Activated CD8-positive, alpha-beta memory T cell treated with anti-CD3 and anti-CD28 coated beads, Interleukin-2, amount 10 ng/mL, durations not matched to agents 7 days and 5 days (primary cell): ENCODE results near the gene SLC7A14. TPM values are rescaled to one million over a fixed set of nuclear protein-coding genes. Genes with fewer than 3 reads are reported as not detected.

Experiments used
- ATAC-seq: fragments of 150-1000 bp; cut with Tn5 transposase; one replicate; pipeline ENCODE4 v1.10.0; 2021; ENCODE audit warnings: moderate library complexity
- CTCF ChIA-PET: fragments of 350-600 bp; sonication (Branson Sonifier 250); formaldehyde crosslinking; loops from one replicate; lab custom pipeline; 2021; ENCODE audit warnings: antibody characterized with exemption; lab: Charles Lee
- DNase-seq: peaks from one replicate; pipeline ENCODE4 v3.0.0-alpha.2; 2020
- H3K27ac Mint-ChIP-seq: one replicate; pipeline ENCODE4 v1.8.0; 2021; ENCODE audit warnings: mild to moderate bottlenecking, mixed read lengths
- H3K27me3 Mint-ChIP-seq: one replicate; pipeline ENCODE4 v1.8.0; 2021; ENCODE audit warnings: mixed read lengths
- H3K36me3 Mint-ChIP-seq: one replicate; pipeline ENCODE4 v1.8.0; 2021; ENCODE audit warnings: mild to moderate bottlenecking, mixed read lengths
- H3K4me1 Mint-ChIP-seq: one replicate; pipeline ENCODE4 v1.8.0; 2021; ENCODE audit warnings: mixed read lengths
- H3K4me3 Mint-ChIP-seq: one replicate; pipeline ENCODE4 v1.8.0; 2021; ENCODE audit warnings: mild to moderate bottlenecking, moderate library complexity, mixed read lengths
- H3K9me3 Mint-ChIP-seq: one replicate; pipeline ENCODE4 v1.8.0; 2022; ENCODE audit warnings: low read depth, mixed read lengths
- total RNA-seq, 2 experiments: library from RNA; stranded (reverse); gene quantifications; one replicate each; pipeline ENCODE4 v1.2.3, GENCODE V29; 2021

SLC7A14 gene
- total RNA-seq, 2 experiments from 2014 or later = not detected

- ATAC-seq = no peak
- Mint-ChIP-seq H3K4me3 (no peak overlapping the region), H3K27ac (no peak overlapping the region), H3K36me3 (no peaks in the 10 kb centered on the region), H3K9me3 (no peaks in the 10 kb centered on the region), H3K4me1 (no peaks in the 10 kb centered on the region), H3K27me3 (peaks cover 23% of the 10 kb centered on the region)
- CTCF ChIA-PET = no interaction called here
- DNase-seq = no peak
Observed at GRCh38 chr3:170606675-170607074, 20.8 kb upstream of the SLC7A14 start.

DNA sequence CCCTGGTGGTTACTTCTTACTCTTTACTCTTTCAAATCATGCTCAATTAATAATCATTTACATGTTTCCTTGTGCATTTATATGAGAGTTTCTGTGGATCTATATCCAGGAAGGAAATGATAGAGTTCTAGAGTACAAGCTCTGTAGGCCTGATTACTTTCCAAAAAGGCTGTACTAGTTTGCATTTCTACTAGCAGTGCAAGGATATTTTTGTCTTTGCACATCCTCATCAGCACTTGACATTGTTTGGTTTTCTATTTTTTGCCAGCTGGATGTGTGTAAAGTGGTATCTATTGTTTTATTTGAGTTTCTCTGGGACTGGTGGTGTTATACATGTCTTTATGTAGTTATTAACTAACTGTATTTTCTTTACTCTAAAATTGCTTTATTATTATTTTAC is 19.6 kb upstream of the SLC7A14 start:
- H3K36me3 Mint-ChIP-seq = no peaks in the 10 kb centered on the region
- no peaks in the 10 kb centered on the region for H3K9me3 Mint-ChIP-seq
- DNase-seq (no peak), ATAC-seq (no peak)
- peaks cover 23% of the 10 kb centered on the region for H3K27me3 Mint-ChIP-seq
- H3K27ac Mint-ChIP-seq = no peak overlapping the region
- no peak overlapping the region for H3K4me3 Mint-ChIP-seq
- H3K4me1 Mint-ChIP-seq = no peaks in the 10 kb centered on the region
- CTCF ChIA-PET = no interaction called here

GRCh38 chr3:170603770-170604510 is 18.1 kb upstream of the SLC7A14 start:
- DNase-seq (no peak), ATAC-seq (no peak)
- H3K27ac Mint-ChIP-seq = no peak overlapping the region
- no peaks in the 10 kb centered on the region for H3K9me3 Mint-ChIP-seq
- H3K4me3 Mint-ChIP-seq = no peak overlapping the region
- CTCF ChIA-PET = no interaction called here
- no peaks in the 10 kb centered on the region for H3K36me3 Mint-ChIP-seq
- peaks cover 22% of the 10 kb centered on the region for H3K27me3 Mint-ChIP-seq
- no peaks in the 10 kb centered on the region for H3K4me1 Mint-ChIP-seq

DNA sequence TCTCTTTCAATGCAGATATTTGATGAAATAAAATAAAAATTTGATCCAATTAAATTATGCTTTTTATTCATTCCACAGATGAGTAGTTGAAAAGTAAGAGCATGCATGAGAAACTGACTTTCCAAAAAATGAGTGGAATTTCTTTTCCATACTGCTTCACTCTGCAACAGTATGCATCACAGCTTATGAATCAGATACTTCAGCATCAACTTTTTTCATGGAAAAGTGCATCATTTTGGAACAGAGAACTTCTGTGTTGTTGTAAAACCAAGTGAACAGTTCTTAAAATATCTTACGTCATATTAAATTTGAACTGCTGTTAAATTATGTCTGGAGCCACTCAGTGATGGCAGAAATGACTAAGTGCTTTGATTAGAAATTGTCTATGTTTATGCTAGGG is 16.7 kb upstream of the SLC7A14 start:
- Mint-ChIP-seq H3K27ac (no peak overlapping the region), H3K9me3 (no peaks in the 10 kb centered on the region), H3K4me3 (no peak overlapping the region), H3K4me1 (no peaks in the 10 kb centered on the region), H3K36me3 (no peaks in the 10 kb centered on the region), H3K27me3 (peaks cover 27% of the 10 kb centered on the region)
- CTCF ChIA-PET = no interaction called here
- DNase-seq (no peak), ATAC-seq (no peak)

DNA sequence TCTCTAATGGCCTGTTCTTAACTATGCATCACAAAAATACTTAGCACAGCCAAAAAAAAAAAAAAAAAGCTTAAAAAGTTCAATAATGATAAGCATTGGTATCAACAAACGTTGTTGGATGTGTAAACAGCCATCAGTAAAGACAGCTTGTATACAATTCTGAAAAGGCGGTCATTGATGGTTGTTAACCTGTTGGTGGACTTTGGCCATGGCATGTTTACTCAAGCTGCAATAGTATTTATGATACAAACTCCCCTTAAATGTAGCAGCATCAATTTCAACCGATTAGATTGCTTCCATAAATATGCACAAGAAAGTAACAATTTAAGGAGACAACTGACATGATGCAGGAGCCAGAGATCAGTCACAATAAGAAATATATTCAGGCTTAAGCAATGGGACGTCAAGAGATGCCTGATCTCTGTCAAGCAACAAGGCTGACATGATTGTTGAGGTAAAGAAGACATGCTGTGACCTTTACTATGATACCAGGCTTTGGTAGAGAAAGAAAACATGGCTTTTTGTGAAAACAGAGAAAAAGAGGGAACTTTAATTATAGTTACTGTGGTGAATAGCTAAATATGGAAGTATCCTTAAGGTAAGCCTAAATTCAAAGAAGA is 14.2 kb upstream of the SLC7A14 start:
- no peak for ATAC-seq
- no peak overlapping the region for H3K27ac Mint-ChIP-seq
- H3K4me1 Mint-ChIP-seq = no peaks in the 10 kb centered on the region
- no peaks in the 10 kb centered on the region for H3K36me3 Mint-ChIP-seq
- H3K4me3 Mint-ChIP-seq = no peak overlapping the region
- CTCF ChIA-PET = no interaction called here
- no peak for DNase-seq
- peaks cover 37% of the 10 kb centered on the region for H3K27me3 Mint-ChIP-seq
- peaks cover 2% of the 10 kb centered on the region for H3K9me3 Mint-ChIP-seq

- H3K4me3 Mint-ChIP-seq = no peak overlapping the region
- DNase-seq (no peak), ATAC-seq (no peak)
- no peaks in the 10 kb centered on the region for H3K36me3 Mint-ChIP-seq
- H3K9me3 Mint-ChIP-seq = peaks cover 2% of the 10 kb centered on the region
- peaks cover 31% of the 10 kb centered on the region for H3K27me3 Mint-ChIP-seq
- CTCF ChIA-PET = no interaction called here
- H3K4me1 Mint-ChIP-seq = no peaks in the 10 kb centered on the region
- no peak overlapping the region for H3K27ac Mint-ChIP-seq
Observed at GRCh38 chr3:170599091-170599490, 13.2 kb upstream of the SLC7A14 start.

DNA sequence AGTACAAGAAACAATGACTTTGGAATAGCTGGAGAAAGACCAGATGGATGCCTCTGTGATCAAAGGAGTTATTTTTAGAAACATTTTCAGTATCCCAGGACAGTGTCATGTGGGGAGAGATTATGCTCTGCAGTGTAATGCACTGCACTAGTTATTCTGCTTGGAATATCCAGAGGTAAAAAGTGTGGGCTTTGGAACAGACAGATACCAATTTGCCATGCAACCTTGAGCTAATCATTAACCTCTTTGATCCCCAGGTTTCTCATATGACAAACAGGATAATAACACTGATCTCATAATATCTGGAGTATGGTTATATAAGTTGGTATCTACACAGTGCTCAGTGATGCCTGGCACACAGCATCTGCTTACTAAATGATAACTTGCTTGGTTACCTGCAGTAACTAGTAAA is 12.2 kb upstream of the SLC7A14 start:
- H3K27ac Mint-ChIP-seq = no peak overlapping the region
- no peaks in the 10 kb centered on the region for H3K4me1 Mint-ChIP-seq
- H3K9me3 Mint-ChIP-seq = peaks cover 2% of the 10 kb centered on the region
- H3K27me3 Mint-ChIP-seq = peaks cover 25% of the 10 kb centered on the region
- H3K4me3 Mint-ChIP-seq = no peak overlapping the region
- DNase-seq (no peak), ATAC-seq (no peak)
- H3K36me3 Mint-ChIP-seq = no peaks in the 10 kb centered on the region
- CTCF ChIA-PET = no interaction called here

- Mint-ChIP-seq H3K4me1 (no peaks in the 10 kb centered on the region), H3K36me3 (no peaks in the 10 kb centered on the region), H3K27me3 (peaks cover 29% of the 10 kb centered on the region), H3K9me3 (peaks cover 2% of the 10 kb centered on the region), H3K4me3 (no peak overlapping the region), H3K27ac (no peak overlapping the region)
- no peak for DNase-seq
- CTCF ChIA-PET = no interaction called here
- ATAC-seq = no peak
Observed at GRCh38 chr3:170594528-170594927, 8.7 kb upstream of the SLC7A14 start.

GRCh38 chr3:170593634-170594033 is 7.8 kb upstream of the SLC7A14 start:
- no peak overlapping the region for H3K4me3 Mint-ChIP-seq
- CTCF ChIA-PET = no interaction called here
- DNase-seq (no peak), ATAC-seq (no peak)
- H3K27me3 Mint-ChIP-seq = peaks cover 34% of the 10 kb centered on the region
- H3K27ac Mint-ChIP-seq = no peak overlapping the region
- no peaks in the 10 kb centered on the region for H3K4me1 Mint-ChIP-seq
- H3K36me3 Mint-ChIP-seq = no peaks in the 10 kb centered on the region
- H3K9me3 Mint-ChIP-seq = peaks cover 2% of the 10 kb centered on the region

DNA sequence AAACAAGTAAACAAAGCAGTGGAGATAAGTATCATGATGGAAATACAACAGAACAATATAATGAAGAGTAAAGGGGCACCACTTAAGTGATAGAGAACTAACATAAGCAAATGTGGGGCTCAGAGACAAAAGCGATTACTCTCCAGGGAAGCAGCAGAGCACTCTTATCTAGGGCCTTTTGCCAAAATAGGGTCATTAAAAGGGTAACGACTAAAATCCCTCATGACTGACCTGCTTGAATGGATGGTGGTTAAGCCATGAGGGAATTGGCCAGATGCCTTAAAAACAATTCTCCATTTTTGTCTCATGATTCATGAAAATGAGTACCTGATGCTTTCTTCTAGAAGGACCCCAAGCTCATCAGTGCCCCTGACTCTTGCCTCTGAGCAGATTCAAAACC is 3.2 kb upstream of the SLC7A14 start:
- Mint-ChIP-seq H3K9me3 (no peaks in the 10 kb centered on the region), H3K36me3 (peaks cover 2% of the 10 kb centered on the region), H3K4me3 (no peak overlapping the region), H3K27ac (no peak overlapping the region), H3K27me3 (peaks cover 49% of the 10 kb centered on the region), H3K4me1 (no peaks in the 10 kb centered on the region)
- ATAC-seq (no peak), DNase-seq (no peak)
- CTCF ChIA-PET = no interaction called here

DNA sequence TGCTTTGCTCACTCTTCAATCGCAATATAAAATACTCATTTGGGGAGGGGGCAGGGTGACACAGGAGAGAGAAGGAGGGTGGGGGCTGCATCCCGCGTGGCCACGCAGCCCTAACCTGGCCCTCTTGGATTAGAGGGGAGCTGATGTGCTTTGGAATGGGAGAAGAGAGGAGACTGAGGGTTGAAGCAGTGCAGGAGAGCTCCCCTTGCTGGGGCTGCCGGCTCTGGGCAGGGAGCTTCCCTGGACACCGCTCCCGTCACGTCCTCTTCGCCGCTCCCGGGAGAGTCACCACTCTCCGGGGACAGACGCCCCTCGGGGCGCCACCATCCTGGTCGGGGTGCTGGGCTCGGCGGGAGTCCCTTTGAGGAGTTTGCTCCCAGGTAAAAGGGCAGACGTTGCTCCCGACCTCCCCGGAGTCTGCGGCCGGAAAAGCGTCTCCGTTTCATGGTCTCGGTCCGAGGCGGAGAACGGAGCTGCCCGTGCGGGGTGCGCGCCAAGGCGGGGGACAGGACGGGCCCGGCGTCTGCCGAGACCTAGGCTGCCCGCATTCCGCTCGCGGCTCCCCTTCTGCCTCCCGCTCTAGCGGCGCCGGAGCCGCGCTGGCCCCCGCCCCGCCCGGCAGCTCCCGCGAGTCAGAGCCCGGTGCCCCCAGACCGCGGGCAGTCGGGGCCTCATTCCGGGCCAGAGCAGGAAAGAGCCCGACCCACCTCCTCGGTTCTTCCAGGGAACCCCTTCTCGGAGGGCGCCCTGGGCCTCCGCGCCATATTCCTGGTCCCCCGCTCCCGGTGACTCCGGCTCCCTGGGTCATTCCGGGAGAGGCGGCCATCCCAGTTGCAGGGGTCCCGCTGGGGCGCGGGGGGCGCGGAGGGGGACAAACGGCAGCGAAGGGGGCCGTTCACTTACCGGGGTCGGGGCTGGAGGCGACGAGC is 603 bp downstream of the SLC7A14 start:
- no peaks in the 10 kb centered on the region for H3K4me1 Mint-ChIP-seq
- H3K27me3 Mint-ChIP-seq = peaks cover 58% of the 10 kb centered on the region
- H3K27ac Mint-ChIP-seq = no peak overlapping the region
- H3K9me3 Mint-ChIP-seq = no peaks in the 10 kb centered on the region
- ATAC-seq = no peak
- H3K4me3 Mint-ChIP-seq = no peak overlapping the region
- peaks cover 2% of the 10 kb centered on the region for H3K36me3 Mint-ChIP-seq
- CTCF ChIA-PET = no interaction called here
- DNase-seq = no peak

GRCh38 chr3:170584585-170585007 is 1.3 kb downstream of the SLC7A14 start:
- Mint-ChIP-seq H3K4me3 (no peak overlapping the region), H3K27me3 (peaks cover 63% of the 10 kb centered on the region), H3K4me1 (no peaks in the 10 kb centered on the region), H3K27ac (no peak overlapping the region), H3K9me3 (no peaks in the 10 kb centered on the region), H3K36me3 (peaks cover 2% of the 10 kb centered on the region)
- ATAC-seq (peak; percentile 60), DNase-seq (peak; percentile 65)
- CTCF ChIA-PET = no interaction called here

- H3K27me3 Mint-ChIP-seq = peaks cover 58% of the 10 kb centered on the region
- H3K4me1 Mint-ChIP-seq = no peaks in the 10 kb centered on the region
- H3K9me3 Mint-ChIP-seq = no peaks in the 10 kb centered on the region
- H3K4me3 Mint-ChIP-seq = no peak overlapping the region
- H3K36me3 Mint-ChIP-seq = no peaks in the 10 kb centered on the region
- ATAC-seq (no peak), DNase-seq (no peak)
- H3K27ac Mint-ChIP-seq = no peak overlapping the region
- CTCF ChIA-PET = no interaction called here
Observed at GRCh38 chr3:170579646-170580045, 6.2 kb downstream of the SLC7A14 start.
